Small intestine (tissue), 7 donors: Measurements from ENCODE around the gene ATAD3C. TPM values are rescaled to one million over a fixed set of nuclear protein-coding genes. Genes with fewer than 3 reads are reported as not detected.
"Not testable (repeated sequence)": the region's sequence is repeated elsewhere in the genome, so short reads cannot be mapped to it uniquely, and the experiment has no call there.

Experiments used
- DNase-seq, 2 donors: peaks; one replicate each; pipeline versions ENCODE4 v3.0.0 to v3.0.0-alpha.2; 2013
- FAIRE-seq: peaks from 2 replicates; lab custom pipeline; 2012; peaks lifted over from hg19 to GRCh38; lab: Jason Lieb, UNC
- H3K27ac ChIP-seq, 3 donors: one replicate each; pipeline ENCODE4 v1.5.1; 2013; ENCODE audit warnings: low read length in 2 of 3, mild to moderate bottlenecking in 2 of 3, control low read depth in 1 of 3, inconsistent platforms in 1 of 3, low read depth in 1 of 3, moderate library complexity in 1 of 3
- H3K27me3 ChIP-seq, 3 donors: one replicate each; pipeline ENCODE4 v1.6.1; 2013; ENCODE audit warnings: low read length in 3 of 3, inconsistent platforms in 1 of 3; ENCODE audit not compliant: control insufficient read depth in 3 of 3, insufficient read depth in 3 of 3
- H3K36me3 ChIP-seq, 3 donors: one replicate each; pipeline ENCODE4 v1.6.1; 2013; ENCODE audit warnings: low read length in 3 of 3, inconsistent platforms in 1 of 3, low read depth in 1 of 3, mild to moderate bottlenecking in 1 of 3, moderate library complexity in 1 of 3; ENCODE audit not compliant: control insufficient read depth in 3 of 3, insufficient read depth in 2 of 3
- H3K4me1 ChIP-seq, 3 donors: one replicate each; pipeline ENCODE4 v1.6.1; 2013; ENCODE audit warnings: low read length in 2 of 3, inconsistent platforms in 1 of 3, low read depth in 1 of 3, mild to moderate bottlenecking in 1 of 3, moderate library complexity in 1 of 3; ENCODE audit not compliant: control insufficient read depth in 3 of 3, insufficient read depth in 2 of 3
- H3K4me3 ChIP-seq, 3 donors: one replicate each; pipeline ENCODE4 v1.5.1; 2013; ENCODE audit warnings: low read length in 3 of 3, control low read depth in 1 of 3, inconsistent platforms in 1 of 3, low read depth in 1 of 3, mild to moderate bottlenecking in 1 of 3, moderate library complexity in 1 of 3
- H3K9me3 ChIP-seq, 2 donors: one replicate each; pipeline ENCODE4 v1.6.1; 2013; ENCODE audit warnings: low read depth in 1 of 2, low read length in 1 of 2; ENCODE audit not compliant: control insufficient read depth in 2 of 2, insufficient read depth in 1 of 2
- WGBS, 3 donors: extraction: QIAGEN DNeasy Blood & Tissue Kit; methylation state at CpG; one replicate each; pipeline ENCODE4 v1.1.7; 2013; 5-methylcytosine and 5-hydroxymethylcytosine counted together
- polyA plus RNA-seq, 4 donors: library from polyadenylated mRNA; stranded (reverse) in 3 of 4; unstranded in 1 of 4; fragments of 200-250 nt in 3 of 4; fragments of 120-200 nt in 1 of 4; gene quantifications; one replicate each; pipeline versions ENCODE4 v1.2.1 to v1.2.3, GENCODE V29; 2013
- donor health status: healthy with polysubstance abuse.
- donor health status: control.
- donor health status: control.
- donor health status: Bipolar disorder and iron deficiency.
- donor health status: healthy.

ATAD3C gene
- polyA plus RNA-seq, 4 donors = 0.27 to 1.5 (median 0.66) TPM; not detected in 1

GRCh38 chr1:1439546-1440261 lies 9.8 kb upstream of the ATAD3C start:
- DNase-seq = no peak
- Histone ChIP-seq H3K27me3 (no peaks in the 10 kb centered on the region), H3K4me3 (no peak overlapping the region), H3K27ac (no peak overlapping the region), H3K4me1 (peaks cover 0 to 52% (median 0%) of the 10 kb centered on the region in 3 donors), H3K36me3 (peaks cover 0 to 47% (median 0%) of the 10 kb centered on the region in 3 donors), H3K9me3 (no peaks in the 10 kb centered on the region)
- no peak for FAIRE-seq
- 87 to 88% (median 88%) methylated on average over 56 to 82 of the region's 82 CpGs for WGBS, 3 donors

GRCh38 chr1:1440262-1441001 lies 9.1 kb upstream of the ATAD3C start:
- WGBS, 3 donors = 54 to 73% (median 54%) methylated on average over 24 to 26 of the region's 26 CpGs
- H3K27ac ChIP-seq = no peak overlapping the region
- H3K27me3 ChIP-seq = no peaks in the 10 kb centered on the region
- H3K4me3 ChIP-seq = no peak overlapping the region
- FAIRE-seq (no peak), DNase-seq (no peak)
- peaks cover 0 to 46% (median 0%) of the 10 kb centered on the region in 3 donors for H3K4me1 ChIP-seq
- no peaks in the 10 kb centered on the region for H3K9me3 ChIP-seq
- peaks cover 0 to 47% (median 0%) of the 10 kb centered on the region in 3 donors for H3K36me3 ChIP-seq

- Histone ChIP-seq H3K27me3 (no peaks in the 10 kb centered on the region), H3K27ac (no peak overlapping the region), H3K4me1 (peaks cover 0 to 42% (median 0%) of the 10 kb centered on the region in 3 donors), H3K9me3 (no peaks in the 10 kb centered on the region), H3K36me3 (peaks cover 0 to 47% (median 0%) of the 10 kb centered on the region in 3 donors), H3K4me3 (no peak overlapping the region)
- 18 to 35% (median 22%) methylated on average over 29 of the region's 29 CpGs for WGBS, 3 donors
- FAIRE-seq (no peak), DNase-seq (peak; percentile 45 to 73)
Measured at GRCh38 chr1:1441002-1441888, 8.2 kb upstream of the ATAD3C start.

DNA sequence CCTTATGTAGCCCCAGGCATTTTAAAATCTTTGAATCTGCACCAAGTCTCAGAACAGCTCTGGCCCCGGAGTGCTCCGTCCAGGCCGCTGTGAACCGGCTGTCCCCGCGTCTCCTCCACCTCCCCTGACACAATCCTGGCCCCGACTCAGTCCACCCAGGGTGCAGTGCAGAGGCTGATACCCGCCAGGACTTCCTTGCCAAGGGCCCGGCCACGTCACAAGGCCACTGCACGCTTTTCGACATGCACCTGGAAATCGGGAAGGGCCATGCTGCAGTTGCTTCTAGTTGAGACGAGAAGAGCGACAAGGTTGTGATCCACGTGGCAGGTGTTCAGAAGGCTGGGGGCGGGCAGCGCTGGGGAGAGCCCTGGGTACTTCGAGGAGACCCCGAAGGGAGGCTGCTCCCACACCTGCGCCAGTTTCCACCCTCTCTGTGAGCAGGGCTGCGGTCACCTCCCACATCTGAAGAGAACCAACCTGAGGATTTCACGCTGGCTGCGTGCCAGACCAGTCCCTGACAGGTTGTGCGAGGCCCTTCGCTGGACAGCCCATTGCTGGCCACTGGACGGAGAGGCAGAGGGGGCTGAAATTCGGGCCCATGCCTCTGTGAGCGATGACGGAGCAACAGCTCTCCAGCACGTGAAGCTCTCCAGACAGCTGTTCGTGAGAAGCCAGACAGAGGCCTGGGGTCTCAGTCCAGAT lies 7.3 kb upstream of the ATAD3C start:
- 86 to 89% (median 89%) methylated on average over 32 of the region's 32 CpGs for WGBS, 3 donors
- Histone ChIP-seq H3K36me3 (peaks cover 0 to 41% (median 0%) of the 10 kb centered on the region in 3 donors), H3K9me3 (no peaks in the 10 kb centered on the region), H3K27me3 (no peaks in the 10 kb centered on the region), H3K4me1 (peaks cover 0 to 33% (median 0%) of the 10 kb centered on the region in 3 donors), H3K27ac (no peak overlapping the region), H3K4me3 (no peak overlapping the region)
- DNase-seq = peak in 1 of 2 donors; percentile 6
- FAIRE-seq = no peak

DNA sequence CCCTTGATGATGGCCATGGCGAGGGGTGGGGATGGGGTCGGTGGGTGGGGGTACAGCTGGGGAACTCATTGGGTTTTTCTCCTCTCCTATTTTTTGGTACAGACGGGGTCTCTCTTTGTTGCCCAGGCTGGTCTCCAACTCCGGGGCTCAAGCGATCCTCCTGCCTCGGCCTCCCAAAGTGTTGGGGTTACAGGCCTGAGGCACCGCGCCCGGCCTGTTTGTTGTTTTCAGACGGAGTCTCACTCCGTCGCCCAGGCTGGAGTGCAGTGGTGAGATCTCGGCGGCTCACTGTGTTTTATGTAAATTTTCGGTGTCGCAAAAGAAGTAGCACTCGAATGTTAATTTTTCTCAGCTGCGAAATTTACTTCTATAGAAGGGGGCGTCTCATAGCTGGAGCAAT lies 2.9 kb upstream of the ATAD3C start:
- WGBS, 3 donors = 93 to 95% (median 95%) methylated on average over 18 to 19 of the region's 19 CpGs
- H3K36me3 ChIP-seq, H3K27ac ChIP-seq, FAIRE-seq, H3K9me3 ChIP-seq, DNase-seq, H3K4me3 ChIP-seq, H3K4me1 ChIP-seq, H3K27me3 ChIP-seq: not testable (repeated sequence)

DNA sequence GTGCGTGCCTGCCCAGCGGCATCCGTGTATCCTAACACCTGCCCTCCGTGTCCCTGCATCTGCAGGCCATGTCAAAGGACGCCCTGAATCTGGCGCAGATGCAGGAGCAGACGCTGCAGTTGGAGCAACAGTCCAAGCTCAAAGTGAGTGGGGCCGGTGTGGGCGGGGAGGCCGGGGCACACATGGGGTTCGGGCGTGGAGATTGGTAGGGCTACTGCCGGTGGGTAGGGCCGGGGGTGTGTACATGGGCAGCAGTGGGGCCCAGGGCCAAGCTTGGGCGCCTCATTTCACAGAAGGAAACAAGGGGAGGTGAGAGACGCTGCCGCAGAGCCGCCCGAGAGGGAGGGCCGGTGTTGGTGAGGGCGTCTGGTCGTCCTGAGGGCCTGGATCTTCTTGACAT lies 1.1 kb downstream of the ATAD3C start:
- H3K27me3 ChIP-seq, H3K36me3 ChIP-seq, H3K27ac ChIP-seq, H3K9me3 ChIP-seq, H3K4me1 ChIP-seq, DNase-seq, FAIRE-seq, H3K4me3 ChIP-seq: not testable (repeated sequence)
- 70 to 83% (median 73%) methylated on average over 21 to 22 of the region's 22 CpGs for WGBS, 3 donors

DNA sequence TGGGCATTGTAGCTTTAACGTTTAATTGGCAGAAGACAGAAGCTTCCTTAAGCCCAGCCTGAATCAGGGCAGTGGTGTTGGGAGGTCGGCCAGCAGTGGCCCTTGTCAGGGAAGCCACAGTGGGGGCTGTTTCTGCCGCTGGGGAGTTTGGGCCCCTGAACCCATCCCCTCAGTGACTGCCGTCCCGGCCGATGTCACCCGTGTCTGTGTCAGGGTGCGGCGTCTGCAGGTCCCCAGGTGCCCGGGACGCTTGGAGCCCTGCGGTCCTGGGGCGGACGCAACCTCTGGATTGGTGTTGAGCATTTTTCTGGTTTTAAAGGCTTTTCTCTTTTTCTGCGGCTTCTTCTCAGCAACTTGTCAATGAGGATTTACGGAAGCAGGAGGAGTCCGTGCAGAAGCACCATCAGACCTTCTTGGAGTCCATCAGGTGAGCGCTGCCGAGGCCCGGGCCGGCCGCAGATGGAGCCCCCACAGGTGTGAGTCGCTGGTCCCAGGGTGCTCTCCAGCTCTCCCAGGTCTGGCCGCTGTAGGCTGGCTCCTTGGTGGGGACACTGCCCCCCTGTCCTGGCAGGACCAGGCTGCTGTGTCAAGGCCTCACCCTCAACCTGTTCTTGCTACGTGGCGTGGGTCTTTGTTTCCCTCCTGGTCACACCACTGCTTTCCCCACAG lies 2.3 kb downstream of the ATAD3C start:
- Histone ChIP-seq H3K9me3 (peaks cover 0 to 2% of the 10 kb centered on the region in 2 donors), H3K4me3 (no peak overlapping the region), H3K27me3 (peaks cover 0 to 2% (median 0%) of the 10 kb centered on the region in 3 donors), H3K4me1 (no peaks in the 10 kb centered on the region), H3K27ac (no peak overlapping the region), H3K36me3 (no peaks in the 10 kb centered on the region)
- no peak for DNase-seq
- no peak for FAIRE-seq
- 88 to 89% (median 89%) methylated on average over 25 to 26 of the region's 26 CpGs for WGBS, 3 donors
